ENCODE results near the gene LAMB3.
A peak's percentile ranks its signal among the peaks of the same experiment; 100 is the strongest.

The LAMB3 gene

GRCh38 chr1:209648346-209648745 is 3.9 kb downstream of the LAMB3 start:
- H3K27ac ChIP-seq (ENCODE audit: insufficient read depth in 1 of 2, low read depth in 1 of 2, low read length in 2 of 2, poor library complexity in 1 of 2, severe bottlenecking in 2 of 2): no peak overlapping the region
- H3K4me1 ChIP-seq (ENCODE audit: control extremely low read depth in 1 of 4, control insufficient read depth in 4 of 4, insufficient read depth in 4 of 4, low read length in 3 of 4): peaks cover 5 to 42% (median 39%) of the 10 kb centered on the region in 4 experiments
- peaks cover 0 to 2% (median 0%) of the 10 kb centered on the region in 5 experiments for H3K27me3 ChIP-seq (replicated peaks in 2 of 5; ENCODE audit: control insufficient read depth in 4 of 5, insufficient read depth in 5 of 5, low read length in 4 of 5)
- no peaks in the 10 kb centered on the region for H3K9me3 ChIP-seq (ENCODE audit: control extremely low read depth in 1 of 5, control insufficient read depth in 4 of 5, insufficient read depth in 2 of 5, low read depth in 1 of 5, low read length in 4 of 5)
- H3K4me3 ChIP-seq (ENCODE audit: control insufficient read depth in 1 of 7, extremely low read depth in 1 of 7, insufficient read depth in 4 of 7, low read depth in 2 of 7, low read length in 6 of 7): no peak overlapping the region
- DNase-seq: no peak
- ChIA-PET POLR2A (no interaction called here), CTCF (interaction anchor here (1.6 to 2.1 kb wide), 3 partner anchors 18 to 37 kb away, joined by 5 to 9 read pairs (median 7); no protein-coding TSS in a partner anchor)
- no peaks in the 10 kb centered on the region for H3K36me3 ChIP-seq (ENCODE audit: control insufficient read depth in 4 of 4, insufficient read depth in 4 of 4, low read length in 3 of 4)

- Histone ChIP-seq H3K36me3 (ENCODE audit: control insufficient read depth in 4 of 4, insufficient read depth in 4 of 4, low read length in 3 of 4) (no peaks in the 10 kb centered on the region), H3K4me3 (ENCODE audit: control insufficient read depth in 1 of 7, extremely low read depth in 1 of 7, insufficient read depth in 4 of 7, low read depth in 2 of 7, low read length in 6 of 7) (no peak overlapping the region), H3K27me3 (replicated peaks in 2 of 5; ENCODE audit: control insufficient read depth in 4 of 5, insufficient read depth in 5 of 5, low read length in 4 of 5) (peaks cover 0 to 2% (median 0%) of the 10 kb centered on the region in 5 experiments), H3K27ac (ENCODE audit: insufficient read depth in 1 of 2, low read depth in 1 of 2, low read length in 2 of 2, poor library complexity in 1 of 2, severe bottlenecking in 2 of 2) (no peak overlapping the region), H3K4me1 (ENCODE audit: control extremely low read depth in 1 of 4, control insufficient read depth in 4 of 4, insufficient read depth in 4 of 4, low read length in 3 of 4) (peaks cover 5 to 35% (median 33%) of the 10 kb centered on the region in 4 experiments), H3K9me3 (ENCODE audit: control extremely low read depth in 1 of 5, control insufficient read depth in 4 of 5, insufficient read depth in 2 of 5, low read depth in 1 of 5, low read length in 4 of 5) (no peaks in the 10 kb centered on the region)
- ChIA-PET CTCF (interaction anchor here (1.2 to 1.6 kb wide), 2 partner anchors 20 to 103 kb away, joined by 3 read pairs; no protein-coding TSS in a partner anchor), POLR2A (no interaction called here)
- WGBS (ENCODE audit: insufficient coverage): 93% methylated on average over 2 of the region's 4 CpGs
- no peak for DNase-seq
Observed at GRCh38 chr1:209647156-209647555, 5.1 kb downstream of the LAMB3 start.

GRCh38 chr1:209646558-209646957 is 5.7 kb downstream of the LAMB3 start:
- WGBS (ENCODE audit: insufficient coverage): 93% methylated on average over 5 of the region's 5 CpGs
- H3K9me3 ChIP-seq (ENCODE audit: control extremely low read depth in 1 of 5, control insufficient read depth in 4 of 5, insufficient read depth in 2 of 5, low read depth in 1 of 5, low read length in 4 of 5): no peaks in the 10 kb centered on the region
- no peak overlapping the region for H3K27ac ChIP-seq (ENCODE audit: insufficient read depth in 1 of 2, low read depth in 1 of 2, low read length in 2 of 2, poor library complexity in 1 of 2, severe bottlenecking in 2 of 2)
- ChIA-PET CTCF (interaction anchor here (1.0 to 1.8 kb wide), 5 partner anchors 13 to 103 kb away, joined by 3 to 6 read pairs (median 3); no protein-coding TSS in a partner anchor), POLR2A (interaction anchor here (0.7 kb wide), 1 partner anchor 31 kb away, joined by 3 read pairs; no protein-coding TSS in a partner anchor)
- H3K27me3 ChIP-seq (replicated peaks in 2 of 5; ENCODE audit: control insufficient read depth in 4 of 5, insufficient read depth in 5 of 5, low read length in 4 of 5): peaks cover 0 to 2% (median 2%) of the 10 kb centered on the region in 5 experiments
- no peaks in the 10 kb centered on the region for H3K36me3 ChIP-seq (ENCODE audit: control insufficient read depth in 4 of 4, insufficient read depth in 4 of 4, low read length in 3 of 4)
- no peak for DNase-seq
- H3K4me3 ChIP-seq (ENCODE audit: control insufficient read depth in 1 of 7, extremely low read depth in 1 of 7, insufficient read depth in 4 of 7, low read depth in 2 of 7, low read length in 6 of 7): no peak overlapping the region
- H3K4me1 ChIP-seq (ENCODE audit: control extremely low read depth in 1 of 4, control insufficient read depth in 4 of 4, insufficient read depth in 4 of 4, low read length in 3 of 4): peaks cover 5 to 34% (median 32%) of the 10 kb centered on the region in 4 experiments

- peak in 2 of 3 donors; percentile 34 to 71 for DNase-seq
- no peak overlapping the region for H3K27ac ChIP-seq (ENCODE audit: insufficient read depth in 1 of 2, low read depth in 1 of 2, low read length in 2 of 2, poor library complexity in 1 of 2, severe bottlenecking in 2 of 2)
- CTCF ChIA-PET: interaction anchor here (0.8 to 2.1 kb wide), 6 partner anchors 12 to 104 kb away, joined by 3 to 7 read pairs (median 3); no protein-coding TSS in a partner anchor
- no peak overlapping the region for H3K4me3 ChIP-seq (ENCODE audit: control insufficient read depth in 1 of 7, extremely low read depth in 1 of 7, insufficient read depth in 4 of 7, low read depth in 2 of 7, low read length in 6 of 7)
- no peaks in the 10 kb centered on the region for H3K36me3 ChIP-seq (ENCODE audit: control insufficient read depth in 4 of 4, insufficient read depth in 4 of 4, low read length in 3 of 4)
- WGBS (ENCODE audit: insufficient coverage): 89% methylated on average over 14 of the region's 16 CpGs
- peaks cover 0 to 2% (median 2%) of the 10 kb centered on the region in 5 experiments for H3K27me3 ChIP-seq (replicated peaks in 2 of 5; ENCODE audit: control insufficient read depth in 4 of 5, insufficient read depth in 5 of 5, low read length in 4 of 5)
- H3K4me1 ChIP-seq (ENCODE audit: control extremely low read depth in 1 of 4, control insufficient read depth in 4 of 4, insufficient read depth in 4 of 4, low read length in 3 of 4): peaks cover 4 to 27% (median 25%) of the 10 kb centered on the region in 4 experiments
- no peaks in the 10 kb centered on the region for H3K9me3 ChIP-seq (ENCODE audit: control extremely low read depth in 1 of 5, control insufficient read depth in 4 of 5, insufficient read depth in 2 of 5, low read depth in 1 of 5, low read length in 4 of 5)
- POLR2A ChIA-PET: interaction anchor here (0.6 to 0.7 kb wide), 2 partner anchors 31 to 217 kb away, joined by 3 to 4 read pairs; no protein-coding TSS in a partner anchor
Observed at GRCh38 chr1:209645574-209646452, 6.4 kb downstream of the LAMB3 start.

GRCh38 chr1:209643285-209644020 is 8.8 kb downstream of the LAMB3 start:
- POLR2A ChIA-PET: no interaction called here
- no CpG with 5 or more reads among the region's 2 CpGs for WGBS (ENCODE audit: insufficient coverage)
- DNase-seq: no peak
- Histone ChIP-seq H3K9me3 (ENCODE audit: control extremely low read depth in 1 of 5, control insufficient read depth in 4 of 5, insufficient read depth in 2 of 5, low read depth in 1 of 5, low read length in 4 of 5) (no peaks in the 10 kb centered on the region), H3K36me3 (ENCODE audit: control insufficient read depth in 4 of 4, insufficient read depth in 4 of 4, low read length in 3 of 4) (no peaks in the 10 kb centered on the region), H3K4me1 (ENCODE audit: control extremely low read depth in 1 of 4, control insufficient read depth in 4 of 4, insufficient read depth in 4 of 4, low read length in 3 of 4) (peaks cover 0 to 5% (median 3%) of the 10 kb centered on the region in 4 experiments), H3K27me3 (replicated peaks in 2 of 5; ENCODE audit: control insufficient read depth in 4 of 5, insufficient read depth in 5 of 5, low read length in 4 of 5) (peaks cover 0 to 3% (median 2%) of the 10 kb centered on the region in 5 experiments), H3K27ac (ENCODE audit: insufficient read depth in 1 of 2, low read depth in 1 of 2, low read length in 2 of 2, poor library complexity in 1 of 2, severe bottlenecking in 2 of 2) (no peak overlapping the region), H3K4me3 (ENCODE audit: control insufficient read depth in 1 of 7, extremely low read depth in 1 of 7, insufficient read depth in 4 of 7, low read depth in 2 of 7, low read length in 6 of 7) (no peak overlapping the region)
- CTCF ChIA-PET: interaction anchor here (0.9 to 2.3 kb wide), 6 partner anchors 9 to 33 kb away, joined by 3 to 12 read pairs (median 4); no protein-coding TSS in a partner anchor

GRCh38 chr1:209642816-209643215 is 9.4 kb downstream of the LAMB3 start:
- CTCF ChIA-PET: interaction anchor here (0.9 to 2.3 kb wide), 6 partner anchors 9 to 34 kb away, joined by 3 to 12 read pairs (median 4); no protein-coding TSS in a partner anchor
- Histone ChIP-seq H3K27ac (ENCODE audit: insufficient read depth in 1 of 2, low read depth in 1 of 2, low read length in 2 of 2, poor library complexity in 1 of 2, severe bottlenecking in 2 of 2) (no peak overlapping the region), H3K4me3 (ENCODE audit: control insufficient read depth in 1 of 7, extremely low read depth in 1 of 7, insufficient read depth in 4 of 7, low read depth in 2 of 7, low read length in 6 of 7) (no peak overlapping the region), H3K9me3 (ENCODE audit: control extremely low read depth in 1 of 5, control insufficient read depth in 4 of 5, insufficient read depth in 2 of 5, low read depth in 1 of 5, low read length in 4 of 5) (no peaks in the 10 kb centered on the region), H3K27me3 (replicated peaks in 2 of 5; ENCODE audit: control insufficient read depth in 4 of 5, insufficient read depth in 5 of 5, low read length in 4 of 5) (peaks cover 0 to 10% (median 2%) of the 10 kb centered on the region in 5 experiments), H3K36me3 (ENCODE audit: control insufficient read depth in 4 of 4, insufficient read depth in 4 of 4, low read length in 3 of 4) (no peaks in the 10 kb centered on the region), H3K4me1 (ENCODE audit: control extremely low read depth in 1 of 4, control insufficient read depth in 4 of 4, insufficient read depth in 4 of 4, low read length in 3 of 4) (no peaks in the 10 kb centered on the region)
- POLR2A ChIA-PET: no interaction called here
- WGBS (ENCODE audit: insufficient coverage): 50% methylated on average over 3 of the region's 3 CpGs
- no peak for DNase-seq
